Measurements from ENCODE around the gene ELOVL6. TPM values are rescaled to one million over a fixed set of nuclear protein-coding genes. Genes with fewer than 3 reads are reported as not detected.
"Not testable (repeated sequence)": the region's sequence is repeated elsewhere in the genome, so short reads cannot be mapped to it uniquely, and the experiment has no call there.

Gene ELOVL6
- total RNA-seq, 1 donor from 2014 or later, result 13.2 TPM

- H3K4me3 ChIP-seq (ENCODE audit: low read depth, low read length), result no peak overlapping the region
- DNase-seq (ENCODE audit: low read depth), result no peak
- TF ChIP-seq CTCF (conservative IDR thresholded peaks at IDR 0.05; ENCODE audit: low read depth, low read length), result no peak
Observed at GRCh38 chr4:110084154-110084553, 114.3 kb downstream of the ELOVL6 start.

- not testable (repeated sequence) for H3K4me3 ChIP-seq (ENCODE audit: low read depth, low read length); DNase-seq (ENCODE audit: low read depth)
Observed at GRCh38 chr4:110078148-110078547, 120.3 kb downstream of the ELOVL6 start.

- not testable (repeated sequence) for H3K4me3 ChIP-seq (ENCODE audit: low read depth, low read length); DNase-seq (ENCODE audit: low read depth)
Observed at GRCh38 chr4:110076828-110077227, 121.6 kb downstream of the ELOVL6 start.

GRCh38 chr4:110075891-110076290 lies 122.5 kb downstream of the ELOVL6 start:
- H3K4me3 ChIP-seq (ENCODE audit: low read depth, low read length), result no peak overlapping the region
- no peak for TF ChIP-seq CTCF (conservative IDR thresholded peaks at IDR 0.05; ENCODE audit: low read depth, low read length)
- no peak for DNase-seq (ENCODE audit: low read depth)

- no peak for DNase-seq (ENCODE audit: low read depth)
- H3K4me3 ChIP-seq (ENCODE audit: low read depth, low read length), result no peak overlapping the region
- TF ChIP-seq CTCF (conservative IDR thresholded peaks at IDR 0.05; ENCODE audit: low read depth, low read length), result no peak
Observed at GRCh38 chr4:110075083-110075738, 123.2 kb downstream of the ELOVL6 start.

- TF ChIP-seq CTCF (conservative IDR thresholded peaks at IDR 0.05; ENCODE audit: low read depth, low read length), result no peak
- DNase-seq (ENCODE audit: low read depth), result no peak
- no peak overlapping the region for H3K4me3 ChIP-seq (ENCODE audit: low read depth, low read length)
Observed at GRCh38 chr4:110074570-110074969, 123.8 kb downstream of the ELOVL6 start.

- no peak overlapping the region for H3K4me3 ChIP-seq (ENCODE audit: low read depth, low read length)
- TF ChIP-seq CTCF (conservative IDR thresholded peaks at IDR 0.05; ENCODE audit: low read depth, low read length), result no peak
- no peak for DNase-seq (ENCODE audit: low read depth)
Observed at GRCh38 chr4:110073053-110073845, 125.2 kb downstream of the ELOVL6 start.

GRCh38 chr4:110071466-110071865 lies 126.9 kb downstream of the ELOVL6 start:
- no peak for TF ChIP-seq CTCF (conservative IDR thresholded peaks at IDR 0.05; ENCODE audit: low read depth, low read length)
- H3K4me3 ChIP-seq (ENCODE audit: low read depth, low read length), result no peak overlapping the region
- DNase-seq (ENCODE audit: low read depth), result no peak
